GM12878 (cell line): ENCODE measurements around the gene KPNA3. TPM values are rescaled to one million over a fixed set of nuclear protein-coding genes. Genes with fewer than 3 reads are reported as not detected.

ENCODE experiments used
- ATAC-seq: fragments of 200-7000 bp; cut with Tn5 transposase; 3 replicates; pipeline ENCODE4 v1.9.1; 2020; ENCODE audit warnings: mild to moderate bottlenecking, moderate library complexity
- BruUV-seq: library from RNA; stranded (reverse); fragments of 400-500 nt; replicated peaks from 2 replicates; lab custom pipeline; 2021; lab: Mats Ljungman, UMichigan
- CTCF ChIA-PET: fragments of 300-600 bp; sonication (Branson Sonifier 250); formaldehyde crosslinking; extraction: SDS; loops from one replicate; lab custom pipeline; 2021; ENCODE audit warnings: inconsistent platforms; lab: Yijun Ruan, JAX
- POLR2A ChIA-PET: fragments of 350-600 bp; formaldehyde crosslinking; extraction: SDS; loops from one replicate; lab custom pipeline; 2021; ENCODE audit warnings: inconsistent platforms; lab: Charles Lee
- RAD21 ChIA-PET: fragments of 300-600 bp; sonication (Branson Sonifier 250); formaldehyde crosslinking; loops from one replicate; lab custom pipeline; 2023; ENCODE audit warnings: antibody characterized with exemption; ENCODE audit not compliant: unreplicated experiment; lab: Charles Lee
- SMC1A ChIA-PET: fragments of 300-600 bp; sonication (Branson Sonifier 250); formaldehyde crosslinking; loops from one replicate; lab custom pipeline; 2023; ENCODE audit not compliant: unreplicated experiment, uncharacterized antibody; lab: Charles Lee
- DNase-seq: peaks from one replicate; pipeline ENCODE4 v3.0.0-alpha.2; 2011; ENCODE audit warnings: low read depth, low spot score
- FAIRE-seq: peaks from 3 replicates; lab custom pipeline; 2011; peaks lifted over from hg19 to GRCh38; lab: Jason Lieb, UNC
- H2AFZ ChIP-seq: 2 replicates; pipeline ENCODE4 v1.6.0; 2011; ENCODE audit warnings: low read depth, low read length, control low read depth; ENCODE audit not compliant: control insufficient read depth
- H3K27ac ChIP-seq: 2 replicates; pipeline ENCODE4 v1.5.1; 2011; ENCODE audit warnings: control low read depth; ENCODE audit not compliant: control insufficient read depth, insufficient read depth
- H3K27me3 ChIP-seq, 2 experiments: replicated peaks in 1 of 2; 2 replicates each; pipeline versions ENCODE4 v1.6.0 to v1.6.1; 2011; ENCODE audit warnings: low read length in 1 of 2; ENCODE audit not compliant: control insufficient read depth in 2 of 2, insufficient read depth in 2 of 2
- H3K36me3 ChIP-seq, 2 experiments: 2 replicates each; pipeline ENCODE4 v1.5.1; 2011; ENCODE audit warnings: low read length in 1 of 2; ENCODE audit not compliant: control insufficient read depth in 2 of 2, insufficient read depth in 2 of 2
- H3K4me1 ChIP-seq: 2 replicates; pipeline ENCODE4 v1.6.1; 2011; ENCODE audit warnings: mild to moderate bottlenecking, low read length, moderate library complexity, mixed read lengths; ENCODE audit not compliant: control insufficient read depth, insufficient read depth
- H3K4me2 ChIP-seq: 2 replicates; pipeline ENCODE4 v1.6.0; 2011; ENCODE audit warnings: control low read depth; ENCODE audit not compliant: control insufficient read depth, insufficient read depth
- H3K4me3 ChIP-seq: fragments of 200-600 bp; sonication (generic); 2 replicates; pipeline ENCODE4 v1.5.1; 2016
- H3K79me2 ChIP-seq: 2 replicates; pipeline ENCODE4 v1.6.0; 2011; ENCODE audit warnings: low read length; ENCODE audit not compliant: control insufficient read depth, insufficient read depth
- H3K9ac ChIP-seq: 2 replicates; pipeline ENCODE4 v1.8.0; 2011; ENCODE audit warnings: low read length, control low read depth, mixed read lengths; ENCODE audit not compliant: control insufficient read depth, insufficient read depth
- H3K9me3 ChIP-seq: replicated peaks from 3 replicates; pipeline ENCODE4 v1.5.1; 2011; ENCODE audit warnings: mild to moderate bottlenecking, low read length; ENCODE audit not compliant: control insufficient read depth, insufficient read depth
- H4K20me1 ChIP-seq: 2 replicates; pipeline ENCODE4 v1.6.0; 2011; ENCODE audit not compliant: control insufficient read depth, insufficient read depth
- BRCA1 ChIP-seq: IDR thresholded peaks from 2 replicates; pipeline ENCODE4 v1.6.1; 2011; ENCODE audit warnings: low read depth, low read length, improper control_type of control experiment
- E4F1 ChIP-seq: fragments of 450-650 bp; IDR thresholded peaks from 2 replicates; pipeline ENCODE4 v1.6.1; 2018; ENCODE audit warnings: borderline replicate concordance, mild to moderate bottlenecking; ENCODE audit not compliant: partially characterized antibody
- EP300 ChIP-seq, 2 experiments: fragments of 150-350 bp in 1 of 2; IDR thresholded peaks; 2 replicates each; pipeline ENCODE4 v1.6.1; 2011 to 2012; ENCODE audit warnings: low read depth in 2 of 2, low read length in 2 of 2, borderline replicate concordance in 1 of 2, improper control_type of control experiment in 1 of 2, inconsistent platforms in 1 of 2; ENCODE audit not compliant: control insufficient read depth in 1 of 2
- MTA3 ChIP-seq: IDR thresholded peaks from 2 replicates; pipeline ENCODE4 v1.6.1; 2012; ENCODE audit warnings: low read length, inconsistent platforms, borderline replicate concordance
- MXI1 ChIP-seq: fragments of 150-350 bp; IDR thresholded peaks from 2 replicates; pipeline ENCODE4 v1.6.1; 2011; ENCODE audit warnings: low read depth, mild to moderate bottlenecking, inconsistent platforms, low read length, improper control_type of control experiment
- NFYA ChIP-seq: IDR thresholded peaks from 2 replicates; pipeline ENCODE4 v1.6.1; 2011; ENCODE audit warnings: low read depth, mild to moderate bottlenecking, low read length, improper control_type of control experiment, borderline replicate concordance
- NR2F1 ChIP-seq: fragments of 450-650 bp; conservative IDR thresholded peaks from 2 replicates; pipeline ENCODE4 v1.6.1; 2017; ENCODE audit warnings: mild to moderate bottlenecking
- TBL1XR1 ChIP-seq: IDR thresholded peaks from 2 replicates; pipeline ENCODE4 v1.6.1; 2012; ENCODE audit warnings: low read depth, low read length, improper control_type of control experiment
- WGBS: methylation state at CpG from one replicate; pipeline ENCODE4 v1.1.6; 2016; ENCODE audit warnings: low lambda C conversion rate; ENCODE audit not compliant: insufficient replicate concordance, insufficient coverage; ENCODE audit errors: missing lambda C conversion rate; 5-methylcytosine and 5-hydroxymethylcytosine counted together
- in situ Hi-C: fragments of 300-500 bp; cut with MboI; formaldehyde crosslinking; loops from 9 replicates; pipeline ENCODE4 v1.14.3; 2018; ENCODE audit warnings: mixed read lengths
- intact Hi-C: fragments of 100-400 bp; cut with micrococcal nuclease; formaldehyde crosslinking; loops from one replicate; pipeline ENCODE4 v1.14.2; 2022; ENCODE audit not compliant: unreplicated experiment
- polyA plus RNA-seq, 11 experiments: library from polyadenylated mRNA; depleted of rRNA in 4 of 11; unstranded in 6 of 11; stranded (reverse) in 5 of 11; fragments of >200 nt; fragmentation: Nextera tagmentation in 4 of 11; fragmentation: Illumina TruSeq in 1 of 11; extraction: Ambion mirVana in 4 of 11; extraction: Trizol in 1 of 11; gene quantifications; 1 replicate in 1 of 11; 2 replicates in 10 of 11; pipeline versions ENCODE4 v1.2.1 to v1.2.3, GENCODE V29; 2011 to 2016; ENCODE audit warnings: inconsistent platforms in 2 of 11, missing spikeins in 2 of 11, low read depth in 1 of 11
- total RNA-seq, 4 experiments: library from RNA; depleted of rRNA in 3 of 4; stranded (reverse); fragments of >200 nt in 3 of 4; fragmentation: Illumina TruSeq in 1 of 4; extraction: Trizol in 1 of 4; gene quantifications; 2 replicates each; pipeline versions ENCODE4 v1.2.1 to v1.2.3, GENCODE V29; 2013 to 2021

KPNA3 gene
- total and polyA plus RNA-seq, 10 of the 15 experiments (the other 5 are each of a cell fraction or from before 2014, with no cell fraction given), result 23.3 to 50.5 (median 31.1) TPM

GRCh38 chr13:49810567-49811526 is 18.4 kb upstream of the KPNA3 start (continued):
- no peak for TF ChIP-seq MTA3
- no peak for TF ChIP-seq EP300 (IDR thresholded peaks at IDR 0.05; ENCODE audit: borderline replicate concordance in 1 of 2, control insufficient read depth in 1 of 2, low read depth in 2 of 2, low read length in 2 of 2)
- no peak for TF ChIP-seq NR2F1

GRCh38 chr13:49807681-49808080 is 15.2 kb upstream of the KPNA3 start:
- Histone ChIP-seq H4K20me1 (no peaks in the 10 kb centered on the region), H3K27me3 (no peaks in the 10 kb centered on the region; a peak in 1 of 4 replicates), H3K36me3 (no peaks in the 10 kb centered on the region), H3K4me1 (no peaks in the 10 kb centered on the region), H3K4me3 (no peak overlapping the region), H3K27ac (no peak overlapping the region), H3K9ac (no peak overlapping the region), H2AFZ (no peak overlapping the region), H3K9me3 (no peaks in the 10 kb centered on the region), H3K4me2 (no peak overlapping the region)
- ATAC-seq (no peak), FAIRE-seq (no peak)
- intact Hi-C loops (no loop called here), in situ Hi-C loops (no loop called here)
- SMC1A ChIA-PET, result interaction anchor here (1.5 to 1.7 kb wide), 2 partner anchors 14 to 17 kb away, joined by 3 to 5 read pairs; partner anchors contain the start of gene KPNA3
- CTCF ChIA-PET, result no interaction called here
- RAD21 ChIA-PET, result interaction anchor here (1.0 kb wide), 1 partner anchor 112 kb away, joined by 3 read pairs; no protein-coding TSS in a partner anchor
- POLR2A ChIA-PET, result no interaction called here
- TF ChIP-seq TBL1XR1 (no peak), BRCA1 (no peak), NFYA (no peak), E4F1 (no peak), MXI1 (no peak)
- TF ChIP-seq, all 136 proteins: peak for 0
- no TSS peak for BruUV-seq
- DNase-seq, result no peak
- 57% methylated on average over 6 of the region's 6 CpGs for WGBS
- no peaks in the 10 kb centered on the region for H3K79me2 ChIP-seq
